Hematopoietic multipotent progenitor cell treated with erythropoietin and hydrocortisone succinate and interleukin-3 and kit ligand, for 4 days (in vitro differentiated cells): ENCODE measurements around the gene PARD3B.

Source experiments
- DNase-seq: peaks from one replicate; pipeline ENCODE4 v3.0.0-alpha.2; 2015

Gene PARD3B

GRCh38 chr2:205025580-205026240 lies 480.4 kb downstream of the PARD3B start:
- peak; percentile 28 for DNase-seq

- no peak for DNase-seq
Observed at GRCh38 chr2:205030695-205031094, 485.4 kb downstream of the PARD3B start.

- DNase-seq: no peak
Observed at GRCh38 chr2:205032093-205032551, 486.8 kb downstream of the PARD3B start.

GRCh38 chr2:205033431-205033830 lies 488.2 kb downstream of the PARD3B start:
- no peak for DNase-seq

GRCh38 chr2:205034034-205034433 lies 488.8 kb downstream of the PARD3B start:
- DNase-seq: no peak

GRCh38 chr2:205040323-205040722 lies 495.0 kb downstream of the PARD3B start:
- no peak for DNase-seq

GRCh38 chr2:205041472-205042130 lies 496.3 kb downstream of the PARD3B start:
- no peak for DNase-seq

GRCh38 chr2:205043285-205043684 lies 498.0 kb downstream of the PARD3B start:
- no peak for DNase-seq

GRCh38 chr2:205045706-205046105 lies 500.4 kb downstream of the PARD3B start:
- no peak for DNase-seq

GRCh38 chr2:205047273-205047839 lies 502.1 kb downstream of the PARD3B start:
- DNase-seq: no peak

- peak; percentile 20 for DNase-seq
Observed at GRCh38 chr2:205051417-205051816, 506.1 kb downstream of the PARD3B start.

- no peak for DNase-seq
Observed at GRCh38 chr2:205052781-205053180, 507.5 kb downstream of the PARD3B start.

GRCh38 chr2:205053827-205054410 lies 508.6 kb downstream of the PARD3B start:
- peak; percentile 82 for DNase-seq

- no peak for DNase-seq
Observed at GRCh38 chr2:205054789-205055188, 509.5 kb downstream of the PARD3B start.

GRCh38 chr2:205055251-205055650 lies 510.0 kb downstream of the PARD3B start:
- no peak for DNase-seq

- DNase-seq: no peak
Observed at GRCh38 chr2:205056151-205056561, 510.9 kb downstream of the PARD3B start.

GRCh38 chr2:205058409-205058808 lies 513.1 kb downstream of the PARD3B start:
- DNase-seq: no peak

GRCh38 chr2:205060269-205060668 lies 515.0 kb downstream of the PARD3B start:
- no peak for DNase-seq

- no peak for DNase-seq
Observed at GRCh38 chr2:205066081-205066480, 520.8 kb downstream of the PARD3B start.

GRCh38 chr2:205069928-205070327 lies 524.7 kb downstream of the PARD3B start:
- DNase-seq: no peak

GRCh38 chr2:205070889-205071288 lies 525.6 kb downstream of the PARD3B start:
- DNase-seq: no peak

- no peak for DNase-seq
Observed at GRCh38 chr2:205073433-205074020, 528.3 kb downstream of the PARD3B start.

- no peak for DNase-seq
Observed at GRCh38 chr2:205076405-205076804, 531.1 kb downstream of the PARD3B start.
